ENCODE results near the gene ENKD1.

The ENKD1 gene

DNA sequence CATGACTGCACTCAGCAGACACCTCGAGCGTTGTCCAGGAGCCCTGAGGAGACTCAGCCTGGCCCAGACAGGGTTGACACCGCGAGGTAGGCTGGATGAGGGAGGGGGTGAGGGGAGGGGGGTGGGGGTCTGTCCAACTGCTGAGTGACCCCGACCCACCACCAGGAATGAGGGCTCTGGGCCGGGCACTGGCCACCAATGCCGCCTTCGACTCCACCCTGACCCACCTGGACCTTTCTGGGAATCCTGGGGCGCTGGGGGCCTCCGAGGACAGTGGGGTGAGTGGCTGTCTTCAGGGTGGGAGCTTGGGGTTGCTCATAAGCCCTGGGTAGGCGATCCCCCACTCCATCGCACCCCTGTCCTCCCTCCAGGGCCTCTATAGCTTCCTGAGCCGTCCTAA, 18.9 kb downstream of the ENKD1 start:
- H3K4me3 ChIP-seq (ENCODE audit: low read length): no peak overlapping the region
- no peak for DNase-seq (ENCODE audit: low read depth)
- TF ChIP-seq, protein P1, sequence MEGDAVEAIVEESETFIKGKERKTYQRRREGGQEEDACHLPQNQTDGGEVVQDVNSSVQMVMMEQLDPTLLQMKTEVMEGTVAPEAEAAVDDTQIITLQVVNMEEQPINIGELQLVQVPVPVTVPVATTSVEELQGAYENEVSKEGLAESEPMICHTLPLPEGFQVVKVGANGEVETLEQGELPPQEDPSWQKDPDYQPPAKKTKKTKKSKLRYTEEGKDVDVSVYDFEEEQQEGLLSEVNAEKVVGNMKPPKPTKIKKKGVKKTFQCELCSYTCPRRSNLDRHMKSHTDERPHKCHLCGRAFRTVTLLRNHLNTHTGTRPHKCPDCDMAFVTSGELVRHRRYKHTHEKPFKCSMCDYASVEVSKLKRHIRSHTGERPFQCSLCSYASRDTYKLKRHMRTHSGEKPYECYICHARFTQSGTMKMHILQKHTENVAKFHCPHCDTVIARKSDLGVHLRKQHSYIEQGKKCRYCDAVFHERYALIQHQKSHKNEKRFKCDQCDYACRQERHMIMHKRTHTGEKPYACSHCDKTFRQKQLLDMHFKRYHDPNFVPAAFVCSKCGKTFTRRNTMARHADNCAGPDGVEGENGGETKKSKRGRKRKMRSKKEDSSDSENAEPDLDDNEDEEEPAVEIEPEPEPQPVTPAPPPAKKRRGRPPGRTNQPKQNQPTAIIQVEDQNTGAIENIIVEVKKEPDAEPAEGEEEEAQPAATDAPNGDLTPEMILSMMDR (IDR thresholded peaks at IDR 0.05; ENCODE audit: insufficient read depth, low read depth, low read length, missing control alignments): no peak

DNA sequence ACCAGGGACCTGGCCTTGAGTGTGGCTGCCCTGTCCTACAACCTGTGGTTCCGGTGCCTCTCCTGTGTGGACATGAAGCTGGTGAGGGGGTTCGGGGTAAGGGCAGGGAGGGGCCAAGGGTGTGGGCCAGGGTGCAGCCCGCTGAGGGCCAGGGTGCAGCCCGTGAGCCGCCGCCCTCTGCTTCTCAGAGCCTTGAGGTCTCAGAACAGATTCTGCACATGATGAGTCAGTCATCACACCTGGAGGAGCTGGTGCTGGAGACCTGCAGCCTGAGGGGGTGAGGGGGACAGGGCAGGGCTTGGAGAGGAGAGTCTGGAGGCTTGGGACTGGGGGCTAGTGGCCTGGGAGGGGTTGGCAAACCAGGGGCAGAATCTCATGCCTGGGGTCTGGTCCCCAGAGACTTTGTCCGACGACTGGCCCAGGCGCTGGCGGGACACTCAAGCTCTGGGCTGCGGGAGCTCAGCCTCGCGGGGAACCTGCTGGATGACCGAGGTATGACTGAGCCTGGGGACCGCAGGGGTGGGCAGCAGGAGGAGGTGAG, 19.4 kb downstream of the ENKD1 start:
- TF ChIP-seq, protein P1 (IDR thresholded peaks at IDR 0.05; ENCODE audit: insufficient read depth, low read depth, low read length, missing control alignments): no peak
- DNase-seq (ENCODE audit: low read depth): peak; percentile 58
- no peak overlapping the region for H3K4me3 ChIP-seq (ENCODE audit: low read length)

DNA sequence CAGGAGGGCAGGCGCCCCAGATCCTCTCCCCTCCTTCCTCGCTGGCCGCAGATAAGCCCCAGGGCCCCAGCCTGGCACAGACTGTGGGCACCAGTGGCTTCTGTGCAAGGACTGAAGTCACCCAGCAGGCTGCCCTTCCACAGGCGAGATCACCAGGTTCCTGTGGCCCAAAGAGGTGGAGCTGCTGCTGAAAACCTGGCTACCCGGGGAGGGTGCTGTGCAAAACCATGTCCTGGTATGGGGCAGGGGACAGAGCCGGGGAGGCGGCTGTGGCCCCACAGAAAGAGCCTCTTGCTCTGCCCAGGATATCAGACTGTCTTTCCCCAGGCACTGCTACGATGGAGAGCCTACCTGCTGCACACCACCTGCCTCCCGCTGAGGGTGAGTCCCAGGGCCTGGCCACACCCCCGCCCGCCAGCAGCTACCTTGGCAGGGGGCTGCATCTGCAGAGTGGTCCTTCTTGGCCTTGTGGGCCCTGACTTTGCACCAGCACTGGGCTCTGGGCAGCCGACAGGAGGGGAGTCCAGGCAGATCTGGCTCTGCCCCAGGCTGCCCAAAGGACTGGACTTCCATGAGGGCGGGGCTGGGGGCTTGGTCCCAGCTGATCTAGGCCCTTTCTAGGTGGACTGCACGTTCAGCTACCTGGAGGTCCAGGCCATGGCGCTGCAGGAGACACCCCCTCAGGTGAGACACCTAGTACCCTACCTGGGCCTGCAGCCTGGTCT, 21.0 kb downstream of the ENKD1 start:
- no peak for DNase-seq (ENCODE audit: low read depth)
- H3K4me3 ChIP-seq (ENCODE audit: low read length): no peak overlapping the region
- TF ChIP-seq, protein P1 (IDR thresholded peaks at IDR 0.05; ENCODE audit: insufficient read depth, low read depth, low read length, missing control alignments): no peak

DNA sequence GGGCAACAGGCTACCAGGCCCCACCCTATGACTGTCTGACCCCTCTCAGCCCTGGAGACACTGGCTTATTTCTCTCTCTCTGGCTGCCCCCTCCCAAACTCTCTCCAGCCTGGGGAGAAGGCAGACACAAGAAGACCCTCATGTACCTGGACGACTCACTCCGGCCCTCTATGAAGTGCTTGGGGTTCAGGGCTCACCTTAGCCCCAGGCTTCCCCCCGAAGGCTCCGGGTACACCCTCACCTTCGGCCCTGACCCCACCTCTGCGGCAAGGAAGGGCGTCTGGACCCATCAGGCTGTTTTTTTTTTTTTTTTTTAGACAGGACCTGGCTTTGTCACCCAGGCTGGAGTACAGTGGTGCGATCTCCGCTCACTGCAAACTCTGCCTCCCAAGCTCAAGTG, 22.5 kb downstream of the ENKD1 start:
- no peak overlapping the region for H3K4me3 ChIP-seq (ENCODE audit: low read length)
- TF ChIP-seq, protein P1 (IDR thresholded peaks at IDR 0.05; ENCODE audit: insufficient read depth, low read depth, low read length, missing control alignments): no peak
- DNase-seq (ENCODE audit: low read depth): no peak

DNA sequence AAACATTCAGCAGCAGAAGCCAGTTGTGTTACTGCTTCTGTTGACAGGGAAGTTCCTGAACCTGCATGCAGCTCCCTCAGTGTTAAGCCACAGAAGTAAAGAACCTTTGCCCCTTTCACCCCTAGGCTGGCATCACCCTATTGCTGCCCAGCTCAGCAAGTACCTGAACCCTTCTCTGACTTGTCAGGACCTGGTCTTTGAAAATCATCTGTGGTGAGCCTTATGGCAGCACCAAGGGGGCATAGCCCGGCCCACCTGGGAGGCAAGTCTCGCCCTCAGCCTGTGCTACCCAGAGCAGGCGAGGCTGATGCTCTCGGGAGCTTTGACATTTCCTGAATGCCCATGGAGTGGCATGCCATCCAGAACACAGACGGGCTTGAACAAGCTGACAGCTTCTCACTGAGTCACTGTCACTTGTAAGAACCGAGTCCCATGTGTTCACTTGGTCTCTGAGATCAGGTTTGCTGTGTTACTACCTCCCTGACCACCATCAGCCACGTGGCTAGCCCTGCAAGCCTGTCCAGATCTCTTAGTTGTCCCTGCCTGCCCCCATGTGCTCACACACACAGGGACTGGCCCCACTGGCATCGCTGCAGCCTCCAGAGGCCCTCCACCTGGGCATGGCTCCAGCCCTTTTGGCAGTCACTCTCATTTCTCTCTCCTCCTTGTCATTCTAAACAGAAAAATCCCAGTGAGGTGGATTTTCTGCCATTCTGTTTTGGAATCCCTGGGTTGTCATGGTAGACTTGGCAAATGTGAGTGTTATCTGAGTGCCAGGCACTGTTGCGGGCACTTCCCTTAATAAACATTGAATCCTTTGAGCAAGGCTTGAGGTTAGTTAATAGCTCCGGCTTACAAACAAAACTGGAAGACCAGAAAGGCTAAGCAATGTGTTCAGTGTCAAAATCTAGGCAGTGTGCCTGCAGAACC, 24.5 kb downstream of the ENKD1 start:
- H3K4me3 ChIP-seq (ENCODE audit: low read length): no peak overlapping the region
- TF ChIP-seq, protein P1 (IDR thresholded peaks at IDR 0.05; ENCODE audit: insufficient read depth, low read depth, low read length, missing control alignments): no peak
- DNase-seq (ENCODE audit: low read depth): peak; percentile 69

DNA sequence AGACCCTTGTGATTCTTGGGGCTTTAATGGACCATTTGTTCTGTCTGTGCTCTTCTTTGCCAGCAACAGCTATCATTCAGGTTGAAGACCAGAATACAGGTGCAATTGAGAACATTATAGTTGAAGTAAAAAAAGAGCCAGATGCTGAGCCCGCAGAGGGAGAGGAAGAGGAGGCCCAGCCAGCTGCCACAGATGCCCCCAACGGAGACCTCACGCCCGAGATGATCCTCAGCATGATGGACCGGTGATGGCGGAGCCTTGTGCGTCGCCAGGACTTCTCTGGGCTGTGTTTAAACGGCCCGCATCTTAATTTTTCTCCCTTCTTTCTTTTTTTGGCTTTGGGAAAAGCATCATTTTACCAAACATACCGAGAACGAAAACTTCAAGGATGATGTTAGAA, 28.9 kb downstream of the ENKD1 start:
- TF ChIP-seq, protein P1 (IDR thresholded peaks at IDR 0.05; ENCODE audit: insufficient read depth, low read depth, low read length, missing control alignments): no peak
- no peak overlapping the region for H3K4me3 ChIP-seq (ENCODE audit: low read length)
- DNase-seq (ENCODE audit: low read depth): no peak

All from epithelial cell of esophagus (primary cell).